CD14-positive monocyte (primary cell): ENCODE measurements around the gene GINS1. TPM values are rescaled to one million over a fixed set of nuclear protein-coding genes. Genes with fewer than 3 reads are reported as not detected.

Source experiments
- DNase-seq, 3 donors: peaks; one replicate each; pipeline ENCODE4 v3.0.0-alpha.2; 2011 to 2022
- H2AFZ ChIP-seq: 2 replicates; pipeline ENCODE4 v1.6.0; 2012; ENCODE audit warnings: mild to moderate bottlenecking, low read depth, low read length, inconsistent platforms; ENCODE audit not compliant: insufficient read depth, poor library complexity, severe bottlenecking
- H3K27ac ChIP-seq, 2 donors: 1 replicate in 1 of 2; 2 replicates in 1 of 2; pipeline ENCODE4 v1.5.1; 2012 to 2013; ENCODE audit warnings: low read length in 2 of 2, control low read depth in 1 of 2, inconsistent platforms in 1 of 2, low read depth in 1 of 2, mild to moderate bottlenecking in 1 of 2
- H3K27me3 ChIP-seq, 2 donors: one replicate each; pipeline versions ENCODE4 v1.6.0 to v1.6.1; 2011 to 2013; ENCODE audit warnings: low read length in 2 of 2; ENCODE audit not compliant: control insufficient read depth in 2 of 2, insufficient read depth in 2 of 2
- H3K36me3 ChIP-seq, 2 donors: replicated peaks in 1 of 2; 1 replicate in 1 of 2; 2 replicates in 1 of 2; pipeline versions ENCODE4 v1.5.1 to v1.6.1; 2012 to 2013; ENCODE audit warnings: low read length in 2 of 2, control low read depth in 1 of 2, inconsistent platforms in 1 of 2, mild to moderate bottlenecking in 1 of 2; ENCODE audit not compliant: insufficient read depth in 2 of 2, control insufficient read depth in 1 of 2
- H3K4me1 ChIP-seq, 2 donors: 1 replicate in 1 of 2; 2 replicates in 1 of 2; pipeline versions ENCODE4 v1.5.1 to v1.6.1; 2012 to 2013; ENCODE audit warnings: low read length in 2 of 2, control low read depth in 1 of 2, inconsistent platforms in 1 of 2, mild to moderate bottlenecking in 1 of 2, moderate library complexity in 1 of 2; ENCODE audit not compliant: insufficient read depth in 2 of 2, control insufficient read depth in 1 of 2
- H3K4me2 ChIP-seq: replicated peaks from 2 replicates; pipeline ENCODE3; 2012; ENCODE audit warnings: low read length, moderate library complexity, mild to moderate bottlenecking; ENCODE audit not compliant: poor library complexity, severe bottlenecking; ENCODE audit errors: extremely low read depth
- H3K4me3 ChIP-seq, 3 experiments: fragments of 200-600 bp in 1 of 3; sonication (generic) in 1 of 3; replicated peaks in 1 of 3; 1 replicate in 2 of 3; 2 replicates in 1 of 3; pipeline ENCODE4 v1.5.1; 2011 to 2013; ENCODE audit warnings: low read length in 3 of 3, mild to moderate bottlenecking in 3 of 3, control low read depth in 2 of 3, low read depth in 2 of 3, inconsistent platforms in 1 of 3, moderate library complexity in 1 of 3
- H3K79me2 ChIP-seq: 2 replicates; pipeline ENCODE4 v1.6.0; 2012; ENCODE audit warnings: mild to moderate bottlenecking, control low read depth, inconsistent platforms, low read length, moderate library complexity; ENCODE audit not compliant: insufficient read depth
- H3K9ac ChIP-seq: 2 replicates; pipeline ENCODE4 v1.6.0; 2017; ENCODE audit warnings: low read length, mild to moderate bottlenecking; ENCODE audit not compliant: insufficient read depth, poor library complexity, severe bottlenecking
- H3K9me3 ChIP-seq, 2 donors: replicated peaks in 1 of 2; 1 replicate in 1 of 2; 2 replicates in 1 of 2; pipeline versions ENCODE4 v1.5.1 to v1.6.1; 2012 to 2013; ENCODE audit warnings: low read length in 2 of 2, control low read depth in 1 of 2; ENCODE audit not compliant: control insufficient read depth in 1 of 2, insufficient read depth in 1 of 2
- H4K20me1 ChIP-seq: 2 replicates; pipeline ENCODE4 v1.6.0; 2012; ENCODE audit warnings: mild to moderate bottlenecking, low read length, control low read depth, moderate library complexity; ENCODE audit not compliant: insufficient read depth
- H3K27ac Mint-ChIP-seq, 7 donors: one replicate each; pipeline ENCODE4 v1.8.0; 2020; ENCODE audit warnings: mild to moderate bottlenecking in 7 of 7, mixed read lengths in 7 of 7, moderate library complexity in 6 of 7, inconsistent platforms in 2 of 7
- H3K27me3 Mint-ChIP-seq, 3 donors: one replicate each; pipeline ENCODE4 v1.8.0; 2021 to 2022; ENCODE audit warnings: low read depth in 3 of 3, mild to moderate bottlenecking in 3 of 3, mixed read lengths in 3 of 3, moderate library complexity in 3 of 3, inconsistent platforms in 1 of 3
- H3K36me3 Mint-ChIP-seq, 2 donors: one replicate each; pipeline ENCODE4 v1.8.0; 2020; ENCODE audit warnings: mixed read lengths in 2 of 2, inconsistent platforms in 1 of 2, mild to moderate bottlenecking in 1 of 2
- H3K4me1 Mint-ChIP-seq: one replicate; pipeline ENCODE4 v1.8.0; 2020; ENCODE audit warnings: mild to moderate bottlenecking, mixed read lengths
- H3K4me3 Mint-ChIP-seq, 2 donors: one replicate each; pipeline ENCODE4 v1.8.0; 2020; ENCODE audit warnings: mild to moderate bottlenecking in 2 of 2, mixed read lengths in 2 of 2, moderate library complexity in 1 of 2
- H3K9me3 Mint-ChIP-seq, 7 donors: one replicate each; pipeline ENCODE4 v1.8.0; 2020 to 2022; ENCODE audit warnings: mixed read lengths in 7 of 7, mild to moderate bottlenecking in 6 of 7, moderate library complexity in 6 of 7, inconsistent platforms in 2 of 7
- CTCF ChIP-seq: fragments of 200-600 bp; IDR thresholded peaks from one replicate; pipeline ENCODE4 v1.8.0; 2022; ENCODE audit warnings: antibody characterized with exemption, mild to moderate bottlenecking
- WGBS: methylation state at CpG from one replicate; pipeline ENCODE4 v1.1.5; 2013; ENCODE audit warnings: missing lambda C conversion rate; ENCODE audit not compliant: insufficient coverage; 5-methylcytosine and 5-hydroxymethylcytosine counted together
- intact Hi-C, 2 donors: fragments of 100-400 bp; cut with micrococcal nuclease; formaldehyde crosslinking; loops; one replicate each; pipeline versions ENCODE4 v1.15.0 to v1.15.1; 2023
- polyA plus RNA-seq, 3 donors: library from polyadenylated mRNA; depleted of rRNA in 1 of 3; unstranded in 2 of 3; stranded (reverse) in 1 of 3; fragments of 300-500 nt in 2 of 3; fragments of >200 nt in 1 of 3; fragmentation: Illumina TruSeq in 2 of 3; gene quantifications; 1 replicate in 2 of 3; 2 replicates in 1 of 3; pipeline ENCODE4 v1.2.3, GENCODE V29; 2012 to 2021

Gene GINS1
- polyA plus RNA-seq, 3 donors: 0.16 to 0.48 (median 0.28) TPM

- intact Hi-C loops: no loop called here
- Mint-ChIP-seq H3K36me3 (no peaks in the 10 kb centered on the region), H3K4me3 (no peak overlapping the region), H3K4me1 (no peaks in the 10 kb centered on the region), H3K9me3 (peaks cover 0 to 2% (median 0%) of the 10 kb centered on the region in 7 donors), H3K27ac (no peak overlapping the region), H3K27me3 (peaks cover 9 to 21% (median 10%) of the 10 kb centered on the region in 3 donors)
- Histone ChIP-seq H3K9ac (no peak overlapping the region), H3K9me3 (no peaks in the 10 kb centered on the region), H3K27ac (no peak overlapping the region), H3K4me3 (no peak overlapping the region), H3K36me3 (no peaks in the 10 kb centered on the region), H4K20me1 (no peaks in the 10 kb centered on the region), H3K79me2 (no peaks in the 10 kb centered on the region), H3K4me1 (no peaks in the 10 kb centered on the region), H2AFZ (no peak overlapping the region), H3K27me3 (peaks cover 0 to 8% of the 10 kb centered on the region in 2 donors), H3K4me2 (no peak overlapping the region)
- no peak for TF ChIP-seq CTCF
- 96% methylated on average over 10 of the region's 11 CpGs for WGBS
- no peak for DNase-seq
These were observed 73.9 kb downstream of the GINS1 start for GRCh38 chr20:25481235-25481917.

GRCh38 chr20:25481918-25482253 is 74.4 kb downstream of the GINS1 start:
- Histone ChIP-seq H3K4me2 (no peak overlapping the region), H3K79me2 (no peaks in the 10 kb centered on the region), H3K9ac (no peak overlapping the region), H4K20me1 (no peaks in the 10 kb centered on the region), H3K27me3 (peaks cover 0 to 8% of the 10 kb centered on the region in 2 donors), H3K27ac (no peak overlapping the region), H2AFZ (no peak overlapping the region), H3K36me3 (no peaks in the 10 kb centered on the region), H3K4me3 (no peak overlapping the region), H3K4me1 (no peaks in the 10 kb centered on the region), H3K9me3 (no peaks in the 10 kb centered on the region)
- no peak for TF ChIP-seq CTCF
- peaks cover 0 to 2% (median 0%) of the 10 kb centered on the region in 7 donors for H3K9me3 Mint-ChIP-seq
- no peaks in the 10 kb centered on the region for H3K36me3 Mint-ChIP-seq
- intact Hi-C loops: no loop called here
- H3K4me1 Mint-ChIP-seq: no peaks in the 10 kb centered on the region
- WGBS: 96% methylated on average over 8 of the region's 12 CpGs
- H3K4me3 Mint-ChIP-seq: no peak overlapping the region
- H3K27me3 Mint-ChIP-seq: peaks cover 11 to 23% (median 12%) of the 10 kb centered on the region in 3 donors
- no peak for DNase-seq
- no peak overlapping the region for H3K27ac Mint-ChIP-seq
